Suprapubic skin (tissue), 3 donors: ENCODE data around the gene GAS6.

ENCODE experiments used
- CTCF ChIP-seq, 2 donors: fragments of 200-600 bp in 1 of 2; fragments of 450-650 bp in 1 of 2; sonication (generic) in 1 of 2; IDR thresholded peaks; one replicate each; pipeline ENCODE4 v1.5.1; 2016 to 2019; ENCODE audit warnings: antibody characterized with exemption in 2 of 2, mild to moderate bottlenecking in 1 of 2, moderate library complexity in 1 of 2
- POLR2AphosphoS5 ChIP-seq, 3 donors: sonication (generic); formaldehyde crosslinking; IDR thresholded peaks; one replicate each; pipeline ENCODE4 v1.6.1; 2017; ENCODE audit warnings: antibody characterized with exemption in 3 of 3

- TF ChIP-seq CTCF (IDR thresholded peaks at IDR 0.05) (no peak), POLR2AphosphoS5 (IDR thresholded peaks at IDR 0.05) (no peak)
These were observed 17.9 kb upstream of the GAS6 start for GRCh38 chr13:113881614-113882266.
